ENCODE measurements around the gene GABRG3. TPM values are rescaled to one million over a fixed set of nuclear protein-coding genes. Genes with fewer than 3 reads are reported as not detected.

Gene GABRG3
- total RNA-seq, 1 experiment from 2014 or later = not detected

DNA sequence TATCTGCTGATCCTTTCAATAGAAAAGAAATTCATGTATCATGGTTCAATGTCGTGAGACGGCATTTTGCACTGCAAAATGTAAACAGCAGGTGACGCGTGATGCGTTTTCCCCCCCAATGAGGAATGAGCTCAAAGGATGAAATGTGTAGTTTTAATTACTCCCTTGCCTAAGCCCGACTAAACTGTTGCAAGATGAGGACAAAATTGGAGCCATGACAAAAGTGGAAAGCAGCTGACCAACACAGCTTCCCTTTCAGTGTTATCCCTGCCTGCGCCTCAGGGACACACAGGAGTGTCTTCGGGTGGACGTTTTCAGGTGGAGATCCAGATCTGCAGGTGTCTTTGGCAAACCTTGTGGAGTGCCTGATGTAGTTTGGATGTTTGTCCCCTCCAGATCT, 92.0 kb downstream of the GABRG3 start:
- Histone ChIP-seq H3K4me2 (ENCODE audit: low read length) (no peak overlapping the region), H3K9me3 (ENCODE audit: control insufficient read depth in 1 of 2, insufficient read depth in 1 of 2, low read depth in 1 of 2, low read length in 2 of 2) (peaks cover 4 to 50% of the 10 kb centered on the region in 2 experiments; a peak in 2 of 4 replicates), H3K27ac (ENCODE audit: low read depth, low read length) (no peak overlapping the region), H3K27me3 (ENCODE audit: insufficient read depth, low read length) (no peaks in the 10 kb centered on the region), H3K9me2 (ENCODE audit: insufficient read depth) (no peaks in the 10 kb centered on the region), H3K36me3 (ENCODE audit: control insufficient read depth in 1 of 2, insufficient read depth in 2 of 2, low read length in 2 of 2) (no peaks in the 10 kb centered on the region), H3K4me1 (ENCODE audit: control insufficient read depth in 1 of 2, insufficient read depth in 2 of 2, low read length in 2 of 2) (no peaks in the 10 kb centered on the region), H2AFZ (ENCODE audit: low read depth, low read length, poor library complexity, severe bottlenecking) (no peak overlapping the region), H3K9ac (ENCODE audit: low read length) (no peak overlapping the region), H3K79me2 (ENCODE audit: insufficient read depth, low read length) (no peaks in the 10 kb centered on the region), H3K4me3 (replicated peaks in 1 of 2; ENCODE audit: low read depth in 1 of 2, low read length in 2 of 2) (no peak overlapping the region), H4K20me1 (ENCODE audit: insufficient read depth) (no peaks in the 10 kb centered on the region)
- TF ChIP-seq ZNF274 (IDR thresholded peaks at IDR 0.05; ENCODE audit: low read depth, low read length) = no peak
- CTCF ChIA-PET = no interaction called here
- RAD21 ChIA-PET (ENCODE audit: low non-redundant PET in 1 of 2, low total read pairs in 2 of 2, uncharacterized antibody in 2 of 2, unreplicated experiment in 2 of 2) = no interaction called here
- BruUV-seq (replicated peaks) = no TSS peak
- ATAC-seq = no peak
- intact Hi-C loops (cut with micrococcal nuclease) = no loop called here
- POLR2A ChIA-PET = no interaction called here
- DNase-seq (ENCODE audit: low read depth, low spot score) = no peak

- H3K27ac ChIP-seq (ENCODE audit: low read depth, low read length) = no peak overlapping the region
- no peak for DNase-seq (ENCODE audit: low read depth, low spot score)
- H3K36me3 ChIP-seq (ENCODE audit: control insufficient read depth in 1 of 2, insufficient read depth in 2 of 2, low read length in 2 of 2) = no peaks in the 10 kb centered on the region
- no peaks in the 10 kb centered on the region for H3K4me1 ChIP-seq (ENCODE audit: control insufficient read depth in 1 of 2, insufficient read depth in 2 of 2, low read length in 2 of 2)
- H3K4me2 ChIP-seq (ENCODE audit: low read length) = no peak overlapping the region
- no peak for ATAC-seq
- H3K27me3 ChIP-seq (ENCODE audit: insufficient read depth, low read length) = no peaks in the 10 kb centered on the region
- BruUV-seq (replicated peaks) = no TSS peak
- TF ChIP-seq, protein P1, sequence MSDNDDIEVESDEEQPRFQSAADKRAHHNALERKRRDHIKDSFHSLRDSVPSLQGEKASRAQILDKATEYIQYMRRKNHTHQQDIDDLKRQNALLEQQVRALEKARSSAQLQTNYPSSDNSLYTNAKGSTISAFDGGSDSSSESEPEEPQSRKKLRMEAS (IDR thresholded peaks at IDR 0.05) = no peak
- TF ChIP-seq ZFX (IDR thresholded peaks at IDR 0.05) (no peak), CBX3 (IDR thresholded peaks at IDR 0.05; ENCODE audit: low read depth) (no peak), EGR1 (IDR thresholded peaks at IDR 0.05; ENCODE audit: low read depth) (no peak), RAD21 (IDR thresholded peaks at IDR 0.05; ENCODE audit: low read depth) (no peak), SP1 (IDR thresholded peaks at IDR 0.05; ENCODE audit: low read depth) (no peak), YY1 (IDR thresholded peaks at IDR 0.05; ENCODE audit: extremely low read depth, insufficient replicate concordance, low read depth, low read length) (no peak), POLR2AphosphoS5 (IDR thresholded peaks at IDR 0.05; ENCODE audit: low read depth, low read length) (no peak), REST (IDR thresholded peaks at IDR 0.05; ENCODE audit: low read depth) (no peak), JUND (IDR thresholded peaks at IDR 0.05) (no peak)
- H3K9ac ChIP-seq (ENCODE audit: low read length) = no peak overlapping the region
- ChIA-PET RAD21 (ENCODE audit: low non-redundant PET in 1 of 2, low total read pairs in 2 of 2, uncharacterized antibody in 2 of 2, unreplicated experiment in 2 of 2) (no interaction called here), CTCF (no interaction called here), POLR2A (no interaction called here)
- peaks cover 10 to 55% of the 10 kb centered on the region in 2 experiments; a peak in 2 of 4 replicates for H3K9me3 ChIP-seq (ENCODE audit: control insufficient read depth in 1 of 2, insufficient read depth in 1 of 2, low read depth in 1 of 2, low read length in 2 of 2)
- intact Hi-C loops (cut with micrococcal nuclease) = no loop called here
- H3K9me2 ChIP-seq (ENCODE audit: insufficient read depth) = no peaks in the 10 kb centered on the region
- no peaks in the 10 kb centered on the region for H3K79me2 ChIP-seq (ENCODE audit: insufficient read depth, low read length)
- H3K4me3 ChIP-seq (replicated peaks in 1 of 2; ENCODE audit: low read depth in 1 of 2, low read length in 2 of 2) = no peak overlapping the region
- no peaks in the 10 kb centered on the region for H4K20me1 ChIP-seq (ENCODE audit: insufficient read depth)
- no peak overlapping the region for H2AFZ ChIP-seq (ENCODE audit: low read depth, low read length, poor library complexity, severe bottlenecking)
These were observed 93.1 kb downstream of the GABRG3 start for GRCh38 chr15:27064080-27064479.

All from HCT116 (cell line).